MM.1S (cell line): Measurements from ENCODE around the gene TMEM169.

ENCODE experiments used
- DNase-seq: peaks from one replicate; pipeline ENCODE4 v3.0.0-alpha.2; 2015
- H2AFZ ChIP-seq: fragments of 300-600 bp; sonication (generic); 2 replicates; pipeline ENCODE4 v1.6.0; 2016; ENCODE audit warnings: antibody characterized with exemption, low read length
- H3F3A ChIP-seq: fragments of 300-600 bp; sonication (generic); 2 replicates; pipeline ENCODE4 v1.6.1; 2016; ENCODE audit warnings: mild to moderate bottlenecking, antibody characterized with exemption, low read length, moderate library complexity, mixed read lengths; ENCODE audit not compliant: insufficient read depth
- H3K27ac ChIP-seq: fragments of 300-600 bp; sonication (generic); 2 replicates; pipeline ENCODE4 v1.5.1; 2016; ENCODE audit warnings: mild to moderate bottlenecking, low read length
- H3K27me3 ChIP-seq: fragments of 300-600 bp; sonication (generic); replicated peaks from 2 replicates; pipeline ENCODE4 v1.6.0; 2016; ENCODE audit warnings: low read length; ENCODE audit not compliant: insufficient read depth
- H3K36me3 ChIP-seq: fragments of 300-600 bp; sonication (generic); replicated peaks from 2 replicates; pipeline ENCODE4 v1.6.1; 2016; ENCODE audit warnings: mild to moderate bottlenecking, low read length, mixed read lengths; ENCODE audit not compliant: insufficient read depth
- H3K4me1 ChIP-seq: fragments of 300-600 bp; sonication (generic); 2 replicates; pipeline ENCODE4 v1.6.1; 2016; ENCODE audit warnings: low read length, mixed read lengths
- H3K4me2 ChIP-seq: fragments of 300-600 bp; sonication (generic); 2 replicates; pipeline ENCODE4 v1.6.0; 2016; ENCODE audit warnings: low read depth, low read length
- H3K4me3 ChIP-seq: fragments of 300-600 bp; sonication (generic); 2 replicates; pipeline ENCODE4 v1.5.1; 2016; ENCODE audit warnings: low read length, mixed read lengths
- H3K79me2 ChIP-seq: fragments of 300-600 bp; sonication (generic); 2 replicates; pipeline ENCODE4 v1.6.1; 2016; ENCODE audit warnings: mixed run types, low read length, mixed read lengths
- H3K9ac ChIP-seq: fragments of 300-600 bp; sonication (generic); 2 replicates; pipeline ENCODE4 v1.6.1; 2016; ENCODE audit warnings: low read length, mixed read lengths
- H3K9me2 ChIP-seq: fragments of 300-600 bp; sonication (generic); replicated peaks from 2 replicates; pipeline ENCODE4 v1.6.1; 2016; ENCODE audit warnings: mild to moderate bottlenecking, low read length, mixed read lengths; ENCODE audit not compliant: insufficient read depth
- H3K9me3 ChIP-seq: fragments of 300-600 bp; sonication (generic); replicated peaks from 2 replicates; pipeline ENCODE4 v1.6.1; 2016; ENCODE audit warnings: mild to moderate bottlenecking, low read length, mixed read lengths; ENCODE audit not compliant: insufficient read depth
- H4K20me1 ChIP-seq: fragments of 300-600 bp; sonication (generic); 2 replicates; pipeline ENCODE4 v1.6.1; 2016; ENCODE audit warnings: mild to moderate bottlenecking, low read length, moderate library complexity, mixed read lengths; ENCODE audit not compliant: insufficient read depth
- EZH2 ChIP-seq: fragments of 300-600 bp; sonication (generic); optimal IDR thresholded peaks from 2 replicates; pipeline ENCODE3; 2017; ENCODE audit warnings: low read depth, mild to moderate bottlenecking, antibody characterized with exemption, low read length, mixed read lengths
- EZH2phosphoT487 ChIP-seq: fragments of 300-600 bp; sonication (generic); IDR thresholded peaks from 2 replicates; pipeline ENCODE4 v1.6.1; 2018; ENCODE audit warnings: antibody characterized with exemption, low read length
- TF ChIP-seq, protein P1 (sequence below): fragments of 300-600 bp; sonication (generic); IDR thresholded peaks from 2 replicates; pipeline ENCODE4 v1.5.1; 2016; ENCODE audit warnings: antibody characterized with exemption, low read length, mixed read lengths

Gene TMEM169

DNA sequence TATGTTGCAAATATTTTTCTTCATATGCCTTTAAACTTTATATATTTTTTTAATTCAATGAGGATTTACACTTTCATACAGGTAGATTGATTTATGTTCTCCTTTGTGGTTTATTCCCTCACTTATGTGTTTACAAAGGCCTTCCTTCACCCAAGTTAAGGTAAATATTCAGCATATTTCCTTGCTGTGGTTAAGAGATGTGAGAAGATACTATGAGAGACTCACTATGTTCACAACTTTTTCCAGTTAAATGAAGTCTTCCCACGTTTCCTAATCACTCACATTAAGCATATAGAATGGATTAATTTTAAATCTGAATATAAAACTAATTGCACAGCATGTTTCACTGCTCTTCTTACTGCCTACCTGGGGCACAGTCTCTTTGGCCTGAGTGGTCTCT lies 707 bp upstream of the TMEM169 start:
- H4K20me1 ChIP-seq, result no peaks in the 10 kb centered on the region
- H3F3A ChIP-seq, result peaks cover 11% of the 10 kb centered on the region
- H3K9me3 ChIP-seq, result no peaks in the 10 kb centered on the region
- H3K36me3 ChIP-seq, result no peaks in the 10 kb centered on the region
- H3K9me2 ChIP-seq, result no peaks in the 10 kb centered on the region
- H3K79me2 ChIP-seq, result peaks cover 21% of the 10 kb centered on the region
- H3K27ac ChIP-seq, result peak overlapping the region; percentile 45; the same call in 1 of the 2 replicates
- peaks cover 12% of the 10 kb centered on the region for H3K4me1 ChIP-seq
- H3K4me2 ChIP-seq, result peak overlapping the region; percentile 73
- no peak for DNase-seq
- peak overlapping the region; percentile 96 for H2AFZ ChIP-seq
- peak overlapping the region; percentile 74 for H3K9ac ChIP-seq
- no peaks in the 10 kb centered on the region for H3K27me3 ChIP-seq
- peak overlapping the region; percentile 74 for H3K4me3 ChIP-seq
- no peak for TF ChIP-seq EZH2
- TF ChIP-seq EZH2phosphoT487, result no peak
- TF ChIP-seq, protein P1, sequence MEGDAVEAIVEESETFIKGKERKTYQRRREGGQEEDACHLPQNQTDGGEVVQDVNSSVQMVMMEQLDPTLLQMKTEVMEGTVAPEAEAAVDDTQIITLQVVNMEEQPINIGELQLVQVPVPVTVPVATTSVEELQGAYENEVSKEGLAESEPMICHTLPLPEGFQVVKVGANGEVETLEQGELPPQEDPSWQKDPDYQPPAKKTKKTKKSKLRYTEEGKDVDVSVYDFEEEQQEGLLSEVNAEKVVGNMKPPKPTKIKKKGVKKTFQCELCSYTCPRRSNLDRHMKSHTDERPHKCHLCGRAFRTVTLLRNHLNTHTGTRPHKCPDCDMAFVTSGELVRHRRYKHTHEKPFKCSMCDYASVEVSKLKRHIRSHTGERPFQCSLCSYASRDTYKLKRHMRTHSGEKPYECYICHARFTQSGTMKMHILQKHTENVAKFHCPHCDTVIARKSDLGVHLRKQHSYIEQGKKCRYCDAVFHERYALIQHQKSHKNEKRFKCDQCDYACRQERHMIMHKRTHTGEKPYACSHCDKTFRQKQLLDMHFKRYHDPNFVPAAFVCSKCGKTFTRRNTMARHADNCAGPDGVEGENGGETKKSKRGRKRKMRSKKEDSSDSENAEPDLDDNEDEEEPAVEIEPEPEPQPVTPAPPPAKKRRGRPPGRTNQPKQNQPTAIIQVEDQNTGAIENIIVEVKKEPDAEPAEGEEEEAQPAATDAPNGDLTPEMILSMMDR, result no peak

DNA sequence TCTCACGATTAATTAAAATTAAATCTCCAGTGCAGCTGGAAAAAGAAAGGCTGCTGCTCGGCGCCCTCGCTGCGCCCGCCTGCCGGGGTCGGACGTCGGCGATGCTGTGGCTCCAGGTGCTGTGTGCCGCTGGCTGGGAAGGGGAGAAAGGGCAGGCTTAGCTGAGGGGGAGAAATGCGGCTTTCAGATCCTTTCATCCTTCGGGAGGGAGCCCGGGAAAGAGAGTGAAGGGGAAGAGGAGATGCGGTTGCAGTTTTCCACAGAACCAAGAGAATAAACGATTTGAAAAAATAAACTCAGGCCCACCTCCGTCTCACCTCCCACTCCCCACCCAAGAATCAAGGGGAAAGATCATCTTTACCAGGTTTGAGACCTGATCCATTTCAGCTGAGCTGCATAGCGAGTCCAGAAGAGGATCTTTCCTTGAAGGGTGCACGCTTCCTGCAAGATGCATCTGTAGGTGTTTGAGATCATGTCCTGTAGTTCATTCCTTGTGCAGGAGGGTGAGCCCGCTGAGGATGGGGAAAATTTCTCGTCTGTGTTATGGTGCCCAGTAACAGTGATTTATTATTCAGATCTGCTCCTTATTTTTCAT lies 495 bp downstream of the TMEM169 start:
- Histone ChIP-seq H3K4me1 (peaks cover 12% of the 10 kb centered on the region), H3K27me3 (no peaks in the 10 kb centered on the region), H3K4me2 (peak overlapping the region; percentile 73), H3K9me3 (no peaks in the 10 kb centered on the region), H2AFZ (peak overlapping the region; percentile 96), H3F3A (peaks cover 11% of the 10 kb centered on the region), H3K9ac (peak overlapping the region; percentile 74; the same call in 1 of the 2 replicates), H3K9me2 (no peaks in the 10 kb centered on the region), H3K4me3 (peak overlapping the region; percentile 74), H4K20me1 (no peaks in the 10 kb centered on the region), H3K79me2 (peaks cover 20% of the 10 kb centered on the region), H3K27ac (peak overlapping the region; percentile 45; the same call in 1 of the 2 replicates), H3K36me3 (no peaks in the 10 kb centered on the region)
- TF ChIP-seq, protein P1, result no peak
- TF ChIP-seq EZH2phosphoT487 (no peak), EZH2 (no peak)
- no peak for DNase-seq

GRCh38 chr2:216082805-216083204 lies 1.1 kb downstream of the TMEM169 start:
- Histone ChIP-seq H3K36me3 (no peaks in the 10 kb centered on the region), H3K4me3 (no peak overlapping the region), H3K9ac (no peak overlapping the region), H3K9me3 (no peaks in the 10 kb centered on the region), H3K27ac (no peak overlapping the region), H3K4me2 (no peak overlapping the region), H3K9me2 (no peaks in the 10 kb centered on the region), H3K79me2 (peaks cover 20% of the 10 kb centered on the region), H3K4me1 (peaks cover 12% of the 10 kb centered on the region), H2AFZ (no peak overlapping the region), H4K20me1 (no peaks in the 10 kb centered on the region), H3F3A (peaks cover 11% of the 10 kb centered on the region), H3K27me3 (no peaks in the 10 kb centered on the region)
- TF ChIP-seq EZH2phosphoT487 (no peak), EZH2 (no peak)
- TF ChIP-seq, protein P1, result no peak
- DNase-seq, result no peak
